Esophagus squamous epithelium (tissue), 5 donors: Measurements from ENCODE around the gene NHSL1. TPM values are rescaled to one million over a fixed set of nuclear protein-coding genes. Genes with fewer than 3 reads are reported as not detected.
A peak's percentile ranks its signal among the peaks of the same experiment; 100 is the strongest.

Experiments used
- DNase-seq: peaks from one replicate; lab custom pipeline; 2025; lab: John Stamatoyannopoulos, UW
- H3K27ac ChIP-seq, 4 donors: fragments of 200-600 bp; sonication (generic); one replicate each; pipeline ENCODE4 v1.5.1; 2016 to 2019; ENCODE audit warnings: mild to moderate bottlenecking in 1 of 4
- H3K27me3 ChIP-seq, 4 donors: fragments of 200-600 bp; sonication (generic); 1 replicate in 3 of 4; 2 replicates in 1 of 4; pipeline versions ENCODE4 v1.5.1 to v1.6.0; 2017 to 2021; ENCODE audit warnings: antibody characterized with exemption in 1 of 4
- H3K36me3 ChIP-seq, 3 donors: fragments of 200-600 bp; sonication (generic); one replicate each; pipeline ENCODE4 v1.5.1; 2016 to 2019
- H3K4me1 ChIP-seq, 3 donors: fragments of 200-600 bp; sonication (generic); one replicate each; pipeline ENCODE4 v1.5.1; 2017 to 2019
- H3K4me3 ChIP-seq, 4 donors: fragments of 200-600 bp; sonication (generic); 1 replicate in 3 of 4; 2 replicates in 1 of 4; pipeline ENCODE4 v1.5.1; 2016 to 2019; ENCODE audit warnings: mild to moderate bottlenecking in 2 of 4, moderate library complexity in 1 of 4
- H3K9me3 ChIP-seq, 3 donors: fragments of 200-600 bp; sonication (generic); one replicate each; pipeline ENCODE4 v1.5.1; 2016 to 2019
- CTCF ChIP-seq, 6 experiments: fragments of 450-650 bp in 4 of 6; fragments of 200-600 bp in 2 of 6; sonication (generic) in 2 of 6; IDR thresholded peaks; one replicate each; pipeline ENCODE4 v1.5.1; 2016 to 2019; ENCODE audit warnings: antibody characterized with exemption in 6 of 6, mild to moderate bottlenecking in 4 of 6, moderate library complexity in 4 of 6
- POLR2A ChIP-seq, 4 donors: fragments of 450-650 bp; IDR thresholded peaks; one replicate each; pipeline ENCODE4 v1.6.1; 2017; ENCODE audit warnings: antibody characterized with exemption in 4 of 4, mild to moderate bottlenecking in 4 of 4, moderate library complexity in 3 of 4
- WGBS, 2 donors: methylation state at CpG; one replicate each; pipeline ENCODE4 v1.1.5; 2018; 5-methylcytosine and 5-hydroxymethylcytosine counted together
- intact Hi-C: fragments of 100-400 bp; cut with DNase I; formaldehyde crosslinking; loops from one replicate; pipeline ENCODE4 v1.15.0; 2022
- total RNA-seq, 4 donors: library from RNA; depleted of rRNA; stranded (reverse); fragments of >200 nt; gene quantifications; one replicate each; pipeline ENCODE4 v1.1.0, GENCODE V29; 2016
- donor health status: DM: yes; HTN: yes; CAD: no.

Gene NHSL1
- total RNA-seq, 4 donors from 2014 or later: 13.1 to 58.2 (median 32.0) TPM

DNA sequence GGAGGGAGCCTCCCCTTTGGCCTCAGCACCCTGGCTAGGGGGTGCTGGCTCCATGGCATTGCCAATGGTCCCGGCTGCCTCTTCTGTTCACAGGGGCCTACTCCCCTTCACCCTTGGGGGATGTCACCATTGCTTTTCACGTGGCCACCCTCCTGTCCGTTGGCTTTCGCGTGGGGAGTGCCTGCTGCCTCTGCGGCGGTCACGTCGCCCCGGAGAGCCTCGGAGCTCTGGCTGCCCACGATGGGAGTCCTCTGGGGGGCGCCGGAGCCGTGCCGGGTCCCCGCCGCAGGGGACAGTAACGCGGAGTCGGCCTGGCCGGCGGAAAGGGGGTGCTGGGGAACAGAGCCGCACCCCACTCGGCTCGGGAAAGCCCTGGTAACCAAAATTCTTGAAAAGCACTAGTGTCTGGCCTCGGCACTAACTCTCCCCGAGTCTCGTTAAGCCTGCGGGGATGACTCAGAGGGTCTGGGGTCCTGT, 95.9 kb downstream of the NHSL1 start:
- Histone ChIP-seq H3K4me1 (peaks cover 8 to 46% (median 14%) of the 10 kb centered on the region in 3 donors), H3K27me3 (no peaks in the 10 kb centered on the region), H3K4me3 (peak overlapping the region; percentile 75 to 98 (median 88)), H3K36me3 (peaks cover 9 to 30% (median 19%) of the 10 kb centered on the region in 3 donors), H3K9me3 (no peaks in the 10 kb centered on the region), H3K27ac (peak overlapping the region; percentile 94 to 99 (median 97))
- no peak for DNase-seq
- no peak for TF ChIP-seq POLR2A (IDR thresholded peaks at IDR 0.05)
- no peak for TF ChIP-seq CTCF (IDR thresholded peaks at IDR 0.05)
- WGBS, 2 donors: 0% methylated on average over 2 of the region's 30 CpGs
- intact Hi-C loops: loop anchor here (10.0 kb wide), 1 partner anchor 289 kb away; no protein-coding TSS in a partner anchor

DNA sequence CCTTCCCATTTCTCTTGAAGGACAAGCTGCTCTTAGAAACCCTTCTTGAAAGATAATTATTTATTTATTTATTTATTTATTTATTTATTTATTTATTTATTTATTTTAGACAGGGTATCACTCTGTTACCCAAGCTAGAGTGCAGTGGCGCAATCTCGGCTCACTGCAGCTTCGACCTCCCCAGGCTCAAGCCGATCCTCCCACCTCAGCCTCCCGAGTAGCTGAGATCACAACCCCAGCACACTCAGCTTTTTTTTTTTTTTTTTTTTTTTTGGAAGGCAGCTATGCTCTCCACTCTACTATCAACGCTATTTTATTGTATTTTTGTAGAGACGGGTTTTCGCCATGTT, 96.5 kb downstream of the NHSL1 start:
- Histone ChIP-seq H3K4me1 (peaks cover 8 to 41% (median 14%) of the 10 kb centered on the region in 3 donors), H3K36me3 (peaks cover 6 to 24% (median 14%) of the 10 kb centered on the region in 3 donors), H3K27me3 (no peaks in the 10 kb centered on the region), H3K4me3 (peak overlapping the region in 3 of 4 donors; percentile 79 to 98 (median 96)), H3K27ac (peak overlapping the region in 3 of 4 donors; percentile 94 to 99 (median 97)), H3K9me3 (no peaks in the 10 kb centered on the region)
- 88 to 89% methylated on average over 5 to 8 of the region's 8 CpGs for WGBS, 2 donors
- TF ChIP-seq CTCF (IDR thresholded peaks at IDR 0.05) (no peak), POLR2A (IDR thresholded peaks at IDR 0.05) (no peak)
- no peak for DNase-seq
- intact Hi-C loops: loop anchor here (10.0 kb wide), 1 partner anchor 288 kb away; no protein-coding TSS in a partner anchor

DNA sequence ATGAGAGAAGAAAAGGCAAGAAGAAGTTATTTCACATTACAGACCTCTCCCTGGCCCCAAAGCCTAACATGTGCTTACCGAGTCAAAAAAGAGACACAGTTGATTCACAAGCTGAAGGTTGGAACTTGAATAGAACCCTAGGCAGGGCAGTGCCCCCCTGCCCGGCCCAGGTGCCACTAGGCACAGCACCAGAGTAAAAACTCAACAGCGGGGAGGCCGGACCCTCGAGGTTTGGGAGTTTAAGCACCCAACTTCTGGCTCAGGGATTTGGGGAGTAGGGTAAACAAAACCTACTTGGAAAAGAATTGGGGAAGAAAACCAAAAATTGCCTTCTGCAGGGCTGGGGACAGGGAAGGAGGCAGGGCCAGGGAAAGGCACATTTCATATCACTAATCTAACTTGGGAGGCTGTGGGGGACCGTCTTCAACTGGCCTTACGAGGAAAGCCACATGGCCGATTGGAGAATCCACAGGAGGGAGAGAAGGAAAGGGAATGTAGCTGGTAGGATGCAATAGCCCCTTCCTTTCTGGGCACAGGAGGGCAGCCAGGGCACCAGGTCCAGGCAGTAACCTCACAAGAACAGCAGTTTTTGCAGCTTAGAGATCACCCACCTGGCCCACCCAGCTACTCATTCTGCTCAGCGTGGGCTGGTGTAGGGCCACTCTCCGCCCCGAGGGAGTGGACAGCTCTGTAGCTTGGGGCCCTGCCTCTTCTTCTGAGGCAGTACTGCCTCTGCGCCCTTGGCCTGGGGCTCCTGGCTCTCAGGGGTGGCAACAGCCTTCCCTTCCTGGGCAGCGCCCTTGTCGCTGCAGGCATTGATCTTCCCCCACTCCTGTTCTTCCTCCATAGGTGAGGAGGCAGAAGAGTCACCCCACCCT, 97.1 kb downstream of the NHSL1 start:
- DNase-seq: no peak
- intact Hi-C loops: loop anchor here (10.0 kb wide), 1 partner anchor 287 kb away; no protein-coding TSS in a partner anchor

GRCh38 chr6:138400326-138400725, 99.0 kb downstream of the NHSL1 start:
- no peak for DNase-seq
- no peaks in the 10 kb centered on the region for H3K36me3 ChIP-seq
- WGBS, 2 donors: 89 to 90% methylated on average over 2 to 3 of the region's 3 CpGs
- no peak overlapping the region for H3K4me3 ChIP-seq
- no peaks in the 10 kb centered on the region for H3K27me3 ChIP-seq
- no peaks in the 10 kb centered on the region for H3K9me3 ChIP-seq
- H3K4me1 ChIP-seq: peaks cover 8 to 16% (median 8%) of the 10 kb centered on the region in 3 donors
- H3K27ac ChIP-seq: no peak overlapping the region
- intact Hi-C loops: loop anchor here (10.0 kb wide), 1 partner anchor 286 kb away; no protein-coding TSS in a partner anchor
- TF ChIP-seq CTCF (IDR thresholded peaks at IDR 0.05) (no peak), POLR2A (IDR thresholded peaks at IDR 0.05) (no peak)

More for the DNA sequence above, 97.1 kb downstream of the NHSL1 start:
- no peaks in the 10 kb centered on the region for H3K27me3 ChIP-seq
- H3K27ac ChIP-seq: no peak overlapping the region
- 89 to 91% methylated on average over 11 to 13 of the region's 14 CpGs for WGBS, 2 donors
- peaks cover 8 to 35% (median 14%) of the 10 kb centered on the region in 3 donors for H3K4me1 ChIP-seq
- peaks cover 0 to 18% (median 8%) of the 10 kb centered on the region in 3 donors for H3K36me3 ChIP-seq
- no peak overlapping the region for H3K4me3 ChIP-seq
- H3K9me3 ChIP-seq: no peaks in the 10 kb centered on the region
- TF ChIP-seq POLR2A (IDR thresholded peaks at IDR 0.05) (no peak), CTCF (IDR thresholded peaks at IDR 0.05) (no peak)
